Ishikawa (cell line): Measurements from ENCODE around the gene ZEB2.

Experiments
- CEBPB ChIP-seq: IDR thresholded peaks from 2 replicates; pipeline ENCODE4 v1.6.1; 2012
- CREB1 ChIP-seq: IDR thresholded peaks from 2 replicates; pipeline ENCODE4 v1.6.1; 2012; ENCODE audit warnings: low read depth
- EGR1 ChIP-seq: IDR thresholded peaks from 2 replicates; pipeline ENCODE4 v1.6.1; 2012
- EP300 ChIP-seq: IDR thresholded peaks from 2 replicates; pipeline ENCODE4 v1.6.1; 2012; ENCODE audit warnings: borderline replicate concordance
- FOXM1 ChIP-seq: IDR thresholded peaks from 2 replicates; pipeline ENCODE4 v1.6.1; 2012; ENCODE audit warnings: low read depth, borderline replicate concordance
- MAX ChIP-seq: IDR thresholded peaks from 2 replicates; pipeline ENCODE4 v1.6.1; 2012
- NFIC ChIP-seq: IDR thresholded peaks from 2 replicates; pipeline ENCODE4 v1.6.1; 2012
- RAD21 ChIP-seq: IDR thresholded peaks from 2 replicates; pipeline ENCODE4 v1.6.1; 2012; ENCODE audit warnings: low read depth
- REST ChIP-seq: IDR thresholded peaks from 2 replicates; pipeline ENCODE4 v1.6.1; 2012; ENCODE audit warnings: low read depth, mild to moderate bottlenecking
- TAF1 ChIP-seq: IDR thresholded peaks from 2 replicates; pipeline ENCODE4 v1.6.1; 2012; ENCODE audit warnings: low read depth, mild to moderate bottlenecking
- TCF12 ChIP-seq: IDR thresholded peaks from 2 replicates; pipeline ENCODE4 v1.6.1; 2012; ENCODE audit warnings: low read depth
- TEAD4 ChIP-seq: IDR thresholded peaks from 2 replicates; pipeline ENCODE4 v1.6.1; 2012
- YY1 ChIP-seq: IDR thresholded peaks from 2 replicates; pipeline ENCODE4 v1.6.1; 2012; ENCODE audit warnings: low read depth
- ZBTB7A ChIP-seq: IDR thresholded peaks from 2 replicates; pipeline ENCODE4 v1.6.1; 2012; ENCODE audit warnings: low read depth
- TF ChIP-seq, protein P1 (sequence below): IDR thresholded peaks from 2 replicates; pipeline ENCODE4 v1.6.1; 2012

The ZEB2 gene

DNA sequence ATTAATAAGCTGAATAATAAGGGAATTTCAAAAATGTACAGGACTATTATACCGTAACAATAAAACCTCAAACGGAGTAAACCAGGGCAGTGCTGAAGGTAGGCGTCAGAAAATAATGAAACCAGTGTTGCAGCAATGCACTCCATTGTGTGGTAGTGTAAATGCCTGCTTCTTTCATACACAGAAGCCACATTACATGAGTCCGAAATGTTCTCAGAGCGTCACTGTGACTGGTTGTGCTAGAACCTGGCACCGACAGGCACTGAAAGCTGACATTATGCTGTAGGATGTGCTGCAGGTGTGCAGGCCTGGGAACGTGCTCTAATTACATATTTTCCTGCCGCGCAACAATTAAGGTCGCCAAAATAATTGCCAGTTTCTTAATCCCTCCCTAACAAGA, 53.3 kb downstream of the ZEB2 start:
- TF ChIP-seq TAF1, result no peak
- no peak for TF ChIP-seq FOXM1
- TF ChIP-seq RAD21, result no peak
- TF ChIP-seq REST, result no peak
- TF ChIP-seq, protein P1, sequence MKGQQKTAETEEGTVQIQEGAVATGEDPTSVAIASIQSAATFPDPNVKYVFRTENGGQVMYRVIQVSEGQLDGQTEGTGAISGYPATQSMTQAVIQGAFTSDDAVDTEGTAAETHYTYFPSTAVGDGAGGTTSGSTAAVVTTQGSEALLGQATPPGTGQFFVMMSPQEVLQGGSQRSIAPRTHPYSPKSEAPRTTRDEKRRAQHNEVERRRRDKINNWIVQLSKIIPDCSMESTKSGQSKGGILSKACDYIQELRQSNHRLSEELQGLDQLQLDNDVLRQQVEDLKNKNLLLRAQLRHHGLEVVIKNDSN, result no peak
- no peak for TF ChIP-seq EGR1
- TF ChIP-seq MAX, result no peak
- no peak for TF ChIP-seq CEBPB
- no peak for TF ChIP-seq NFIC
- no peak for TF ChIP-seq TEAD4
- no peak for TF ChIP-seq EP300

- TF ChIP-seq CEBPB (no peak), TCF12 (no peak), MAX (no peak), EP300 (no peak), YY1 (no peak), TEAD4 (no peak)
Observed at GRCh38 chr2:144465749-144466148, 54.2 kb downstream of the ZEB2 start.

DNA sequence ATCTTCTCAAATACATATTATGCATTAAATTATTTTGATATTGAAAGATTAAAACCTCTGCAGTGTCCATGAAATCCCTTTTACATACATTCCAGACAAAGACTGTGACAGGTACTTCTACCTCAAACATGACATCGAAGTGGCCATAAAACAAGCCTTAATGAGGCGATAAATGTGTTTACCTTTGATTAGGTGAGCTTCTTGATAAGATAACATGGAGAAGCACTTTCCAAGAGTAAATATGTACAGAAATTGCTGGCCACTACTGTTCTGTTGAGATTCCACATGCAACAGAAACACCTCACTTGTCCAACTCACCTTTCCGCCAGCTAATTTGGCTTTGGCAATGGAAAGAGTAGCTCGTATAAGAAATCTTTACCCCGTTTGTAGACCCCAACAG, 55.2 kb downstream of the ZEB2 start:
- TF ChIP-seq NFIC, result no peak

GRCh38 chr2:144463266-144463665, 56.7 kb downstream of the ZEB2 start:
- TF ChIP-seq NFIC (no peak), TAF1 (no peak), TCF12 (no peak), CEBPB (no peak), REST (no peak), EGR1 (no peak), EP300 (no peak), RAD21 (no peak), YY1 (no peak), MAX (no peak), CREB1 (no peak), TEAD4 (no peak)

GRCh38 chr2:144462266-144462665, 57.7 kb downstream of the ZEB2 start:
- TF ChIP-seq ZBTB7A, result no peak
- no peak for TF ChIP-seq TCF12
- TF ChIP-seq EGR1, result no peak
- no peak for TF ChIP-seq NFIC
- no peak for TF ChIP-seq RAD21
- TF ChIP-seq, protein P1, result no peak
- TF ChIP-seq TAF1, result no peak

GRCh38 chr2:144461308-144461766, 58.6 kb downstream of the ZEB2 start:
- TF ChIP-seq CEBPB, result no peak
- TF ChIP-seq EP300, result no peak
- no peak for TF ChIP-seq TEAD4
- no peak for TF ChIP-seq REST
- TF ChIP-seq, protein P1, result no peak
- TF ChIP-seq EGR1, result no peak
- no peak for TF ChIP-seq TAF1
- no peak for TF ChIP-seq ZBTB7A
- no peak for TF ChIP-seq RAD21
- TF ChIP-seq TCF12, result no peak
- no peak for TF ChIP-seq FOXM1
- TF ChIP-seq NFIC, result no peak
- no peak for TF ChIP-seq YY1
- TF ChIP-seq CREB1, result no peak
- no peak for TF ChIP-seq MAX
